ENCODE data around the gene POLR1D. TPM values are rescaled to one million over a fixed set of nuclear protein-coding genes. Genes with fewer than 3 reads are reported as not detected.

The POLR1D gene
- total RNA-seq, 1 donor from 2014 or later, result 127 TPM

GRCh38 chr13:27657724-27658123, 36.0 kb downstream of the POLR1D start:
- H3K4me1 Mint-ChIP-seq (ENCODE audit: low read depth), result peaks cover 3% of the 10 kb centered on the region
- H3K4me3 Mint-ChIP-seq (ENCODE audit: low read depth), result no peak overlapping the region
- peaks cover 10% of the 10 kb centered on the region for H3K36me3 Mint-ChIP-seq (ENCODE audit: low read depth)
- no peak for DNase-seq (ENCODE audit: low spot score)
- no peak overlapping the region for H3K27ac Mint-ChIP-seq
- no peaks in the 10 kb centered on the region for H3K27me3 Mint-ChIP-seq (ENCODE audit: low read depth)
- H3K9me3 Mint-ChIP-seq, result no peaks in the 10 kb centered on the region
- intact Hi-C loops (cut with micrococcal nuclease), result no loop called here

GRCh38 chr13:27658546-27658945, 36.9 kb downstream of the POLR1D start:
- H3K4me3 Mint-ChIP-seq (ENCODE audit: low read depth), result no peak overlapping the region
- no peaks in the 10 kb centered on the region for H3K9me3 Mint-ChIP-seq
- H3K27ac Mint-ChIP-seq, result no peak overlapping the region

GRCh38 chr13:27659145-27659865, 37.6 kb downstream of the POLR1D start:
- Mint-ChIP-seq H3K9me3 (no peaks in the 10 kb centered on the region), H3K27ac (no peak overlapping the region), H3K4me1 (ENCODE audit: low read depth) (peaks cover 3% of the 10 kb centered on the region), H3K36me3 (ENCODE audit: low read depth) (peaks cover 10% of the 10 kb centered on the region), H3K27me3 (ENCODE audit: low read depth) (no peaks in the 10 kb centered on the region), H3K4me3 (ENCODE audit: low read depth) (no peak overlapping the region)
- intact Hi-C loops (cut with micrococcal nuclease), result no loop called here
- DNase-seq (ENCODE audit: low spot score), result no peak

More at GRCh38 chr13:27658546-27658945, 36.9 kb downstream of the POLR1D start:
- Mint-ChIP-seq H3K4me1 (ENCODE audit: low read depth) (peaks cover 3% of the 10 kb centered on the region), H3K36me3 (ENCODE audit: low read depth) (peaks cover 10% of the 10 kb centered on the region), H3K27me3 (ENCODE audit: low read depth) (no peaks in the 10 kb centered on the region)
- intact Hi-C loops (cut with micrococcal nuclease), result no loop called here
- no peak for DNase-seq (ENCODE audit: low spot score)

DNA sequence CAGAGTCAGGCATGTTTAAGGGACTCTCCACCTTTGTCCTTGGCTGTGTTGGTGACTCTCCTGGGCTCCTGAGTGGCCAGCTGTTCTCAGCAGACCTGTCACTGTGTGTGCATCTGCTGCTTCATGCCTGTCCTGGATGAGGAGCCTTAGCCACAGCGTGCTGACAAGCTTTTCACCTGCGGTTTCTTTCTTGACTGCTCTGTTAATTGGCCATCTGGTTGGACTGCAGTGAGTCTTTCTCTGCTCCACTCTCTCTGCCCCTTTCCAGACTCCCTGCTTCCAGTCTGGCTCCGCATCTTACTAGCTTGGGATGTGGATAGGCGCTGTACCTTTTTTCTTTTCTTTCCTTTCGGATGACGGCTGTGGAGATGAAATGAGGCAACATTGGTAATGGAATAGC, 38.8 kb downstream of the POLR1D start:
- Mint-ChIP-seq H3K27ac (no peak overlapping the region), H3K36me3 (ENCODE audit: low read depth) (peaks cover 10% of the 10 kb centered on the region), H3K27me3 (ENCODE audit: low read depth) (no peaks in the 10 kb centered on the region), H3K4me1 (ENCODE audit: low read depth) (peaks cover 3% of the 10 kb centered on the region), H3K9me3 (no peaks in the 10 kb centered on the region), H3K4me3 (ENCODE audit: low read depth) (no peak overlapping the region)
- DNase-seq (ENCODE audit: low spot score), result no peak
- intact Hi-C loops (cut with micrococcal nuclease), result no loop called here

GRCh38 chr13:27661017-27661416, 39.3 kb downstream of the POLR1D start:
- Mint-ChIP-seq H3K9me3 (no peaks in the 10 kb centered on the region), H3K27ac (no peak overlapping the region), H3K27me3 (ENCODE audit: low read depth) (no peaks in the 10 kb centered on the region), H3K4me1 (ENCODE audit: low read depth) (peaks cover 3% of the 10 kb centered on the region), H3K4me3 (ENCODE audit: low read depth) (no peak overlapping the region), H3K36me3 (ENCODE audit: low read depth) (peaks cover 12% of the 10 kb centered on the region)
- no peak for DNase-seq (ENCODE audit: low spot score)
- intact Hi-C loops (cut with micrococcal nuclease), result no loop called here

DNA sequence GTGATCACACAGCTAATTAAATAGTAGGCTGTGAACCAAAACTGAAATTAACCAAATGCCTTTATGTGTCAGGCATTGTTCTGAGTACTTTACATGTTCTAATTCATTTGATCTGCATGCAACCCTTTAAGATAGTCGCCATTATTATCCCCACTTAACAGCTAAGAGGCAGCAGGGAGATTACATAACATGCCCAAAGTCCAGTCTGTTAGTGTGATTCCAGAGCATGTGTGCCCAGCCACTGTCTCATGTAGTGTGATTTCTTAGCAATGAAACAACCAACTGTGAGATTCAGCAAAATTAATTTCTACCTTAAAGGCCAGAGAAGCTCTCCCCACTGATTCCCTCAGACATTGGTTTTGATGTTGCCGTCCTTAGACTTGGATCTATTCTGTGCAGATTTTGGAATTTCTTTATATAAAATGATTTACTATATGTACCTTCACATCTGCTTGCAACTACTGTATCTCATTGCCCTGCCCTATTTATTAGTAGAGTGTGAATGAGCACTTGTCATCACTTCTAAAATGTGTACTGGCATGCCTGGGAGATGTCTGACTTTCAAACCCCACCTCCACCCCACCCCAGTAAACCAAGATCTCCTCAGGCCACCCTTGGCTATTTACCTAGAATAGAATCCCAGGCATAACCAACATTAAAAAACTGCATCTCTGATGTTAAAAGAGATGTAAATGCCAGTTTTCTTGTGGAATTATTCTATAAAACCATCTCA, 41.2 kb downstream of the POLR1D start:
- Mint-ChIP-seq H3K36me3 (ENCODE audit: low read depth) (peaks cover 13% of the 10 kb centered on the region), H3K4me3 (ENCODE audit: low read depth) (no peak overlapping the region), H3K27ac (no peak overlapping the region), H3K4me1 (ENCODE audit: low read depth) (peaks cover 3% of the 10 kb centered on the region), H3K9me3 (no peaks in the 10 kb centered on the region), H3K27me3 (ENCODE audit: low read depth) (no peaks in the 10 kb centered on the region)
- DNase-seq (ENCODE audit: low spot score), result no peak
- intact Hi-C loops (cut with micrococcal nuclease), result no loop called here

DNA sequence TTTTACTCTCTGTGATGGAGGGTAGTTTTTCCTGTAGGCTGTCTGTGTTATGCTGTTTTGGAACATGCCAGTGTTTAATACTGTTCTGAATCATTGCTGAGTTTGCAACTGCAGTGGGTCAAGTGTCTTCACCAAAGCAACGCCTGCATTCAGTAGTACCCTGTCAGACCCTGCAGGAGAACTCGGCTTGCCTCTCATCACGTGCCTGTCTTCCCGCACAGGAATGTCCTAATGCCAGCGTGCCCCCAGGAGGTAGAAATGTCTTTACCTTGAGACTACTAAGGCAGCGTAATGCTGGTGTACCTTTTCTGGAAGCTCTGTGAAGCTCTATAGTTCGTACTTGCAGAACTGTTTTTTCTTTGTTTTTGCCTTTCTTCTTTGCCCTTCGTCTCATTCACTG, 42.3 kb downstream of the POLR1D start:
- Mint-ChIP-seq H3K36me3 (ENCODE audit: low read depth) (peaks cover 13% of the 10 kb centered on the region), H3K27me3 (ENCODE audit: low read depth) (no peaks in the 10 kb centered on the region), H3K27ac (no peak overlapping the region), H3K9me3 (no peaks in the 10 kb centered on the region), H3K4me3 (ENCODE audit: low read depth) (no peak overlapping the region), H3K4me1 (ENCODE audit: low read depth) (peaks cover 3% of the 10 kb centered on the region)
- intact Hi-C loops (cut with micrococcal nuclease), result no loop called here
- no peak for DNase-seq (ENCODE audit: low spot score)

DNA sequence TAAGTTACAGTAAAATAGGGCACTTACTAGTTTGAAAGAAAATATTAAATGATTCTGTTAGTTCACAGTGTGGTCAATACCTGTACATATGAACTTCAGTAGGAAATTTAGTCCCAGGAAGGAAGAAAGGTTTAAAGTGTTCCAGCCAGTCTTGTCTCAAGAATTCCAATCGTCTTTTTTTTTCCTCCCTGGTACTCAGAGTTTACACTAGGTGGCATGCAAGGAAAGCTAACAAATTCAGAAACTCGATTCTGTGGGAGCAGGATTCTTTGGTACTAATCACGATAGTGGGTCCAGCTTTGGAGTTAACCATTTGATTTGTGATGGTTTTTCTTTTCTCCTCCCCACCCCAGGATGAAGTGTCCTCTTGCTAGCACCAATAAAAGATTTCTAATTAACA, 43.6 kb downstream of the POLR1D start:
- Mint-ChIP-seq H3K27me3 (ENCODE audit: low read depth) (no peaks in the 10 kb centered on the region), H3K27ac (no peak overlapping the region), H3K36me3 (ENCODE audit: low read depth) (peaks cover 11% of the 10 kb centered on the region), H3K4me3 (ENCODE audit: low read depth) (no peak overlapping the region), H3K4me1 (ENCODE audit: low read depth) (no peaks in the 10 kb centered on the region), H3K9me3 (no peaks in the 10 kb centered on the region)
- intact Hi-C loops (cut with micrococcal nuclease), result no loop called here
- DNase-seq (ENCODE audit: low spot score), result no peak

- Mint-ChIP-seq H3K36me3 (ENCODE audit: low read depth) (peaks cover 11% of the 10 kb centered on the region), H3K27ac (no peak overlapping the region), H3K4me3 (ENCODE audit: low read depth) (no peak overlapping the region), H3K4me1 (ENCODE audit: low read depth) (no peaks in the 10 kb centered on the region), H3K9me3 (no peaks in the 10 kb centered on the region), H3K27me3 (ENCODE audit: low read depth) (no peaks in the 10 kb centered on the region)
- DNase-seq (ENCODE audit: low spot score), result no peak
- intact Hi-C loops (cut with micrococcal nuclease), result no loop called here
Measured at GRCh38 chr13:27665761-27666160, 44.1 kb downstream of the POLR1D start.

DNA sequence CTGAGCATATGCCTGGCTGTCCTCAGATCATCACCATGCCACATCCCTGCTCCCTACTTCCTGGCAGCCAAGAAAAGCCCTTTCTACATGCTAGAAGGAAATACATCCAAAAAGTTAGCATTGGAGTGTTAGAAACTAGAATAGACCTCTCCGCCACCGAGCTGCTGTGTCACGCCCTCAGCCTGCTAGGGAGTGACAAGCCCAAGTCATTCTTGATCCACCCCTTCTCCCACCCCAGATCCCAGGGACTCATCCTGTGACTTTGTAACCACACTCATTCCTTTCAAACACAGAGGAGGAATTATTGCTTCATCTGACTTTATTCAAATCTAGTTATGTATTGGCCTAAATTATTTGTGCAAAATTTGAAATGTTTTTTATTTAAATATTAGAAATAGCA, 45.3 kb downstream of the POLR1D start:
- no peaks in the 10 kb centered on the region for H3K4me1 Mint-ChIP-seq (ENCODE audit: low read depth)
- no peaks in the 10 kb centered on the region for H3K27me3 Mint-ChIP-seq (ENCODE audit: low read depth)
- H3K27ac Mint-ChIP-seq, result no peak overlapping the region
- intact Hi-C loops (cut with micrococcal nuclease), result no loop called here
- no peaks in the 10 kb centered on the region for H3K9me3 Mint-ChIP-seq
- H3K36me3 Mint-ChIP-seq (ENCODE audit: low read depth), result peaks cover 11% of the 10 kb centered on the region
- DNase-seq (ENCODE audit: low spot score), result no peak
- no peak overlapping the region for H3K4me3 Mint-ChIP-seq (ENCODE audit: low read depth)

DNA sequence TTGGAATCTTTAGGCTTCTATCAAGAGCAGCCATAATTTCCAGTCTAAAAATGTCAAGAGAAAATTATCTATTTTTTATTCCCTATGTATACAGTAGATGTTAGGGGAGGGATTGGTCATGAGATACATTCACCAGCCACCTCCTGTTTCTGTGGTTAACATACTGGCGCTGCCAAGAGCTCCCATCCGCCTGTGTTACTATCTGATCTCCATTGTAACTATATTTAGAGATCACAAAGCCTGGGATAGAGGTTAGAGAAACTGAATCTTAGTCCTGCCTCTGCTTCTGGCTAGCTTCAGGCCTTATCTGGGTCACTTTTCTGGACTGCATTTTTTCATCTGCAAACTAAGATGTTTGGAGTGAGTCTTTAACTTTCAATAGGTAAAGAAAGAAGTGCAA, 46.3 kb downstream of the POLR1D start:
- no peaks in the 10 kb centered on the region for H3K9me3 Mint-ChIP-seq
- no peaks in the 10 kb centered on the region for H3K4me1 Mint-ChIP-seq (ENCODE audit: low read depth)
- no peak for DNase-seq (ENCODE audit: low spot score)
- intact Hi-C loops (cut with micrococcal nuclease), result no loop called here
- no peaks in the 10 kb centered on the region for H3K27me3 Mint-ChIP-seq (ENCODE audit: low read depth)
- H3K36me3 Mint-ChIP-seq (ENCODE audit: low read depth), result peaks cover 11% of the 10 kb centered on the region
- no peak overlapping the region for H3K4me3 Mint-ChIP-seq (ENCODE audit: low read depth)
- no peak overlapping the region for H3K27ac Mint-ChIP-seq

- peaks cover 5% of the 10 kb centered on the region for H3K36me3 Mint-ChIP-seq (ENCODE audit: low read depth)
- intact Hi-C loops (cut with micrococcal nuclease), result no loop called here
- H3K4me1 Mint-ChIP-seq (ENCODE audit: low read depth), result no peaks in the 10 kb centered on the region
- H3K9me3 Mint-ChIP-seq, result no peaks in the 10 kb centered on the region
- no peak overlapping the region for H3K27ac Mint-ChIP-seq
- H3K4me3 Mint-ChIP-seq (ENCODE audit: low read depth), result no peak overlapping the region
- no peaks in the 10 kb centered on the region for H3K27me3 Mint-ChIP-seq (ENCODE audit: low read depth)
- DNase-seq (ENCODE audit: low spot score), result no peak
Measured at GRCh38 chr13:27670861-27671260, 49.2 kb downstream of the POLR1D start.

- intact Hi-C loops (cut with micrococcal nuclease), result no loop called here
- Mint-ChIP-seq H3K36me3 (ENCODE audit: low read depth) (peaks cover under 1% of the 10 kb centered on the region), H3K27me3 (ENCODE audit: low read depth) (no peaks in the 10 kb centered on the region), H3K4me3 (ENCODE audit: low read depth) (no peak overlapping the region), H3K9me3 (no peaks in the 10 kb centered on the region), H3K27ac (no peak overlapping the region), H3K4me1 (ENCODE audit: low read depth) (no peaks in the 10 kb centered on the region)
- DNase-seq (ENCODE audit: low spot score), result no peak
Measured at GRCh38 chr13:27672025-27672424, 50.3 kb downstream of the POLR1D start.
